ENCODE data around the gene UNC5C.

The UNC5C gene

DNA sequence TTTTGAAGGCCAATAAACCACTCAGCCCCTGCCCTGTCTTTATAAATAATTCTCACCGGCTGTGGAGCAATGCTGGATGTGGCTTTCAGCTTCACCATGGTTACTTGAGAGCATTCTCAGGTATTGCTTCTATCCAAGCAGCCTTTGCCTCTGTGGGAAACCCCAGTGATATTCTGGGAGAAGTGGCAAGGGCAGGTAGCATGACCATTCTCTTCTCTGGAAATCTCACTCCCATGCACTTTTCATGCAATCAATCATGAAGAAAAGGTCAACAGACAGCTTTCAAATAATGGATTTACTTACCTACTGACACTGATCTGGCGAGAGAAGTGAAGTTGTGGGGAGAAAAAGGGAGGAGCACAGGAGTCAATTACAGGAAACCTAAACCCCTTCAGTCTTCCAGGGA is 49.5 kb downstream of the UNC5C start:
- no peak overlapping the region for H3K27ac Mint-ChIP-seq
- H3K9me3 Mint-ChIP-seq: peaks cover 2% of the 10 kb centered on the region
- H3K27me3 Mint-ChIP-seq: no peaks in the 10 kb centered on the region
- ATAC-seq (ENCODE audit: low read depth) (no peak), DNase-seq (ENCODE audit: low spot score in 2 of 2) (no peak)
- no peaks in the 10 kb centered on the region for H3K4me1 Mint-ChIP-seq
- H3K36me3 Mint-ChIP-seq: no peaks in the 10 kb centered on the region
- H3K4me3 Mint-ChIP-seq: no peak overlapping the region

DNA sequence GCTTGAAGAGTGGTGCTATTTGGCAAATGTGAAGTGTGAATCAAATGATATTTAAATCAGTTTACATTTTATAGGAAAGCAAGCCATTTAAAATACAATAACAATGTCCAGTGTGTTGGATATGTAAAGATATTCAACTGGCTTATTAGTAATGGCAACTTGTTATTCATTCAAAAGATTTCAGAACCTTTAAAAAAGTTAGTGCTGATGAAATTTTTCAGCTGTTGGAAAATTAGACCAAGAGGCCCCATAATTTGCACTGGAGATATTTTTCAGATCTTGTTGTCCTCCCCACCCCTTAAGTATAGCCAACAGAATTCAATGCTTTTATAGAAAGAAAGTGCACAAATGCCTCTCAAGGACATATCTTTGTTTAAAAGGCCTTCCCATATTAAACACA is 54.6 kb downstream of the UNC5C start:
- Mint-ChIP-seq H3K27me3 (no peaks in the 10 kb centered on the region), H3K4me1 (no peaks in the 10 kb centered on the region)
- no peak for ATAC-seq (ENCODE audit: low read depth)

DNA sequence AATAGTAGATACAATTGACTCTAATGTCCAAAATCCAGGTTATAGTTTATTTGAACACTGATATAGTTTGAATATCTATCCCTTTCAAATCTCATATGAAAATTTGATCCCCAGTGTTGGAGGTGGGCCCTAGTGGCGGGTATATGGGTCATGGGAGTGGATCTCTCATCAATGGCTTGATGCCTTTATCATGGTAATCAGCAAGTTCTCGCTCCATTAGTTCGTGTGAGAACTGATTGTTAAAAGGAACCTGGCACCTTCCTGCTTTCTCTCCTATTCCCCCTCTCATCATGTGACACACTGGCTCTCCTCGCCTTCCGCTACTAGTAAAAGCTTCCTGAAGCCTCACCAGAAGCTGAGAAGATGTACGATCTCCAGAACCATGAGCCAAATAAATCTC is 70.1 kb downstream of the UNC5C start:
- Mint-ChIP-seq H3K27ac (no peak overlapping the region), H3K4me1 (no peaks in the 10 kb centered on the region), H3K4me3 (no peak overlapping the region), H3K9me3 (peaks cover 4% of the 10 kb centered on the region), H3K27me3 (no peaks in the 10 kb centered on the region), H3K36me3 (no peaks in the 10 kb centered on the region)
- DNase-seq (ENCODE audit: low spot score in 2 of 2): no peak
- ATAC-seq (ENCODE audit: low read depth): no peak

More for the DNA sequence above, 54.6 kb downstream of the UNC5C start:
- DNase-seq (ENCODE audit: low spot score in 2 of 2): no peak
- no peak overlapping the region for H3K27ac Mint-ChIP-seq
- H3K4me3 Mint-ChIP-seq: no peak overlapping the region
- H3K36me3 Mint-ChIP-seq: no peaks in the 10 kb centered on the region
- H3K9me3 Mint-ChIP-seq: peaks cover 3% of the 10 kb centered on the region

DNA sequence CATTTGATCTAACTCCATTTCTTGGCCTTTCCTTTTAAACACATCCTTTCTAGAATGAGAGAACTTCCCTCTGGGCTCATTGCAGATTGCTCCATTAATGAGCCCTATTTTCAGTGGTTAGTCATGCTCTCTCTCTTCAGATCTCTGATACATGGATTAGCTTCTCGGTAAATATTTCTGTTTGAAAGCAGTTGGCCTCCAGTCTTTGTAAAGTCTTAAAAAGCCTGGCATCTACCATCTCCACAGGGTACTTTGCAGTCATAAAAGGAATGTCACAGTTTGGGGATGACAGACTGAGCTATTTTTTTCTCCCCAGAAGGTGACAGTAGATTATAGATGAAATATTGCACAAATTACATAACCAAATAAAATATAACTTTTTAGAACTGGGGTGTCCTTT is 72.7 kb downstream of the UNC5C start:
- H3K9me3 Mint-ChIP-seq: peaks cover 4% of the 10 kb centered on the region
- no peaks in the 10 kb centered on the region for H3K36me3 Mint-ChIP-seq
- H3K4me1 Mint-ChIP-seq: no peaks in the 10 kb centered on the region
- no peaks in the 10 kb centered on the region for H3K27me3 Mint-ChIP-seq
- DNase-seq (ENCODE audit: low spot score in 2 of 2): no peak
- H3K4me3 Mint-ChIP-seq: no peak overlapping the region
- H3K27ac Mint-ChIP-seq: no peak overlapping the region
- ATAC-seq (ENCODE audit: low read depth): no peak

DNA sequence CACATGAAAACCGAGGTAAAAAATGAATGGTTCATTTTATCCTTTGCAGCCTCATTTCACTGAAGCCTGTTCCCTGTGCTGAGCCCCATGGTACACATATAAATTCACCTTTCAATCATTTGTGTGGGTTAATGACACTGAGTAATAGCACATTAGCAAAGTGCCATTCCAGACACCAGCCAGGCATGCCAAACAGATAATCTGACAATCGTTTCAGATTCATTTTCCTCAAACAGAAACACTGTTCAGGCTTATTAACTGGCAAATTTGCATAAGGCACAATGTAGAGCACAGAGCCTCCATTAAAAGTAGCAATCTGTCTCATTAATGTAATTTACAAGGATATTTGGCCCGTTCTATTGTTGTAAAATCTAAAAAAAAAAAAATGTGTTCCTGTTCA is 76.2 kb downstream of the UNC5C start:
- ATAC-seq (ENCODE audit: low read depth): no peak
- H3K27ac Mint-ChIP-seq: no peak overlapping the region
- no peak overlapping the region for H3K4me3 Mint-ChIP-seq
- no peaks in the 10 kb centered on the region for H3K4me1 Mint-ChIP-seq
- no peak for DNase-seq (ENCODE audit: low spot score in 2 of 2)
- no peaks in the 10 kb centered on the region for H3K36me3 Mint-ChIP-seq
- H3K9me3 Mint-ChIP-seq: no peaks in the 10 kb centered on the region
- no peaks in the 10 kb centered on the region for H3K27me3 Mint-ChIP-seq

DNA sequence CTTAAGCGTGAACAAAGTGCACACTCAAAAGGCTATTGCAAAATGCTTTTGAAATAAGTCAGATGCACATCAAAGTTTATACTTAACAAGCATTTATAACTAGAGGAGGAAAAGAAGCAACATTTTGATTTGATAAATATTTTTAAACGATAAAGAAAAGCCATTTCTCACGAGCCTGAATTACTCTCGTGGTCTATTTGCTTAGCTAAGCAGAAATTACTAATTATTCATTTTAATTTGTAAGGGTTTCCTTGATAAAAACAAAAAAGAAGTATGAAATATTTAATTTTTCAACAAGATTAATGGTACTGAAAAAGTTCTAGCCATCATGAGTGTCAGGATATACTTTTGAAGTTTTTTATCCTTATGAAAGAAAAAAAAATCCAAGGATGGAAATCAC is 78.2 kb downstream of the UNC5C start:
- H3K4me3 Mint-ChIP-seq: no peak overlapping the region
- H3K27ac Mint-ChIP-seq: no peak overlapping the region
- no peaks in the 10 kb centered on the region for H3K27me3 Mint-ChIP-seq
- H3K9me3 Mint-ChIP-seq: peaks cover 3% of the 10 kb centered on the region
- no peaks in the 10 kb centered on the region for H3K36me3 Mint-ChIP-seq
- ATAC-seq (ENCODE audit: low read depth) (no peak), DNase-seq (ENCODE audit: low spot score in 2 of 2) (no peak)
- H3K4me1 Mint-ChIP-seq: no peaks in the 10 kb centered on the region

DNA sequence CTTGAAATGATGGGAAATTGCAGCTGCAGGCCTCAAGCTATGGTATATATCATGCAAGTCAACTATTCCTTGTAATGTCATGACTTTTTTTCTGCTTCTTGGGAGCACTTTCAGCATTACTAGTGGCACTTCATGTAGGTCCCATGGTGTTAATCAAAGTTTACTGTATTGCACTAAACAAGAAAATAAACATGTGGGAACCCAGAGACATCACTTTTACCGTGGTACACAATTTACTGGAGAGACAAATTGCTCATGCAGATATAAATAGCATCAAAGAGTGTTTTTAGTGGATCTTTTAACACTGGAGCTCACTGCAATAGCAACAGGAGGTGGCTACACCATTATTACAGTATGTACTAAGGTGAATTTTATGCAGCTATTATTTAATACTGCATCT is 79.2 kb downstream of the UNC5C start:
- H3K27me3 Mint-ChIP-seq: no peaks in the 10 kb centered on the region
- ATAC-seq (ENCODE audit: low read depth) (no peak), DNase-seq (ENCODE audit: low spot score in 2 of 2) (no peak)
- H3K9me3 Mint-ChIP-seq: peaks cover 3% of the 10 kb centered on the region
- no peak overlapping the region for H3K4me3 Mint-ChIP-seq
- H3K27ac Mint-ChIP-seq: no peak overlapping the region
- H3K36me3 Mint-ChIP-seq: no peaks in the 10 kb centered on the region
- H3K4me1 Mint-ChIP-seq: no peaks in the 10 kb centered on the region

DNA sequence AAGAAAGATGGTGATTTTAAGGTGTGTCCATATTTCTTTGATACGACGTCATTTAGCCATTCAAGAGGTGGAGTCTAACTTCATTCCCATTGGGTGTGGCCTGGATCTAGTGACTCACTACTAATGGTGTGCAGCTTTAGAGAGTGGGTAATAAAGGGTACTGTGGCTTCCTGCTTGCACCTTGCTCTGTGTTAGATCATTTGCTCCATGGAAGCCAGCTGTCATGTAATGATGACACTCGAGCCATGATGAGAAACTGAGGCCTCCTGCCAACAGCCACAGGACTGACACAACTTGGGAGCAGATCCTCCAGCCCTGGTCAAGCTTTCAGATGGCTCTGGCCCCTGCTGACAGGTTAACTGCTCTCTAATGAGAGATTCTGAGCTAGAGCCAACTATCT is 82.0 kb downstream of the UNC5C start:
- no peak for DNase-seq (ENCODE audit: low spot score in 2 of 2)
- no peak overlapping the region for H3K27ac Mint-ChIP-seq
- H3K4me3 Mint-ChIP-seq: no peak overlapping the region
- no peaks in the 10 kb centered on the region for H3K36me3 Mint-ChIP-seq
- peaks cover 3% of the 10 kb centered on the region for H3K9me3 Mint-ChIP-seq
- H3K27me3 Mint-ChIP-seq: no peaks in the 10 kb centered on the region
- ATAC-seq (ENCODE audit: low read depth): no peak
- H3K4me1 Mint-ChIP-seq: no peaks in the 10 kb centered on the region

DNA sequence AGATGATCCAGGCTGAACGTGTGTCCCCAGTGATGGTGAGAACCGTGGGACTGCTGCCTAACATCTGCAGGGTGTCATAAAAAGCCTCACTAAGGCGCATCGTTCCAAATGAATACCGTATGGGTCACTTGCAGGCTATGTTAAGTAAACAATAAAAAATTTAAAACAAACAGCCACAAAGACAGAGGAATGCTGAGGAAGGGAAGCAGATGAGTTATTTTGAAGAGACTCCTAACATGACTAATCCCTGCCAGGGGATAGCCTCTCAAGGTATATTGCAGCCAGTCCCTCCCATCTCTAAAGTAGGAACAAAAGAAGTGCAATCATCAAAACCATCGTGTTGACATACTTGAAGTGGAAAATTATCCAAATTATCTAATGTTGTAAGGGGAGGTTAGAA is 83.8 kb downstream of the UNC5C start:
- Mint-ChIP-seq H3K9me3 (peaks cover 5% of the 10 kb centered on the region), H3K27me3 (no peaks in the 10 kb centered on the region), H3K4me3 (no peak overlapping the region), H3K36me3 (no peaks in the 10 kb centered on the region), H3K27ac (no peak overlapping the region), H3K4me1 (no peaks in the 10 kb centered on the region)
- ATAC-seq (ENCODE audit: low read depth) (no peak), DNase-seq (ENCODE audit: low spot score in 2 of 2) (no peak)

DNA sequence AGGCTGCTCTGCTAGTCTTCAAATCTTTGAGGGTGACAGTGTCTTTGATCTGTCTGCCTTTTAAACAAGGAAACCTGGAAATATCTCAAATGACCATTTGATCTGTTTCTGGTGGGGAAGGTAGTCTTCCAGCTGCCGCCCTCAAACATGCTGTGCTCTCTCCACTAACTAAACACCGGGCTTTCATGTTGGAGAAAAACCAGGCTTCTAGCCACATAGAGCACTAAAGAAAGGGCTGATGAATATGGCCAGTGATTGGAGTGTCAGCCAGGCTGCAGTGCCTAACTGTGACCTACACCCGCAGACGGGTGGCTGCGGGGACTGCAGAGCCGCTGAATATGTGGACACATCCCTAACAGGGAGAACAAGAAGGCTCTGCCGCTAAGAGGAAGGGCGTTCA is 85.9 kb downstream of the UNC5C start:
- no peaks in the 10 kb centered on the region for H3K36me3 Mint-ChIP-seq
- H3K27me3 Mint-ChIP-seq: no peaks in the 10 kb centered on the region
- H3K9me3 Mint-ChIP-seq: peaks cover 7% of the 10 kb centered on the region
- DNase-seq (ENCODE audit: low spot score in 2 of 2) (no peak), ATAC-seq (ENCODE audit: low read depth) (no peak)
- H3K27ac Mint-ChIP-seq: no peak overlapping the region
- no peak overlapping the region for H3K4me3 Mint-ChIP-seq
- H3K4me1 Mint-ChIP-seq: no peaks in the 10 kb centered on the region

DNA sequence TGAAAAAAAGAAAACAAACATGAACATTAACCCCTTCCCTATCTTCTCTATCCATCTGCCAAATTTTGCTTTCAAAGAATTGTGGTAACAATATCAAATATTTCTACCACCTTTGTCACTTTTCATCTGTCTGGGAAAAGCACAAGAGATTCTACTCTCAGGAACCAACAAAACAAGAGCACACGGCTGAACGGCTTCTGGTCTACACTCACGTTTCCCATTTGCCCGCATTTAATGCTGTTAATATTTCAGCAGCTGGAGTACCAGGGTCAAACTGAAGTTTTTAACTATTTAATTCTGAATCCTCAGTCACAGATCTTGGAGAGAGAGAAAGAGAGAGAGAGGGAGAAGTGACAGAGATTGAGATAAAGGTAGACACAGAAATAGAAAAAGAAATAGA is 91.4 kb downstream of the UNC5C start:
- no peak overlapping the region for H3K4me3 Mint-ChIP-seq
- H3K9me3 Mint-ChIP-seq: peaks cover 9% of the 10 kb centered on the region
- no peak for DNase-seq (ENCODE audit: low spot score in 2 of 2)
- no peak overlapping the region for H3K27ac Mint-ChIP-seq
- no peak for ATAC-seq (ENCODE audit: low read depth)
- no peaks in the 10 kb centered on the region for H3K36me3 Mint-ChIP-seq
- no peaks in the 10 kb centered on the region for H3K4me1 Mint-ChIP-seq
- H3K27me3 Mint-ChIP-seq: no peaks in the 10 kb centered on the region

DNA sequence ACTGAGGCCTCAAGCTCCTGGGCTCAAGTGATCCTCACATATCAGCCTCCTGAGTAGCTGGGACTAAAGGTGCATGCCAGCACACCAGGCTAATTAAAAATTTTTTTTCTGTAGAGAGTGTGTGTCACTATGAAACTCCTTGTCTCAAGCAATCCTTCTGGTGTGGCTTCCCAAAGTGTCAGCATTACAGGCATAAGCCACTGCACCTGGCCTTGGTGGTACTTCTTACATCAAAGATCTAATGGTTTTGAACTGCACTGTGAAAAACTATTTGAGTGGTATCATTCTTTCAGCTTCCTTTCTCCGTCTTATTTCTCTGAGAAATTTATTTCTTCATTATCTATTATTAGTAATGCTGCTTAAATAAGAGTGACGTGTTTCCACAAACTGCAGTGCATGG is 98.5 kb downstream of the UNC5C start:
- Mint-ChIP-seq H3K4me3 (no peak overlapping the region), H3K4me1 (no peaks in the 10 kb centered on the region), H3K36me3 (no peaks in the 10 kb centered on the region), H3K27ac (no peak overlapping the region), H3K9me3 (peaks cover 4% of the 10 kb centered on the region), H3K27me3 (no peaks in the 10 kb centered on the region)
- no peak for DNase-seq (ENCODE audit: low spot score in 2 of 2)
- ATAC-seq (ENCODE audit: low read depth): no peak

DNA sequence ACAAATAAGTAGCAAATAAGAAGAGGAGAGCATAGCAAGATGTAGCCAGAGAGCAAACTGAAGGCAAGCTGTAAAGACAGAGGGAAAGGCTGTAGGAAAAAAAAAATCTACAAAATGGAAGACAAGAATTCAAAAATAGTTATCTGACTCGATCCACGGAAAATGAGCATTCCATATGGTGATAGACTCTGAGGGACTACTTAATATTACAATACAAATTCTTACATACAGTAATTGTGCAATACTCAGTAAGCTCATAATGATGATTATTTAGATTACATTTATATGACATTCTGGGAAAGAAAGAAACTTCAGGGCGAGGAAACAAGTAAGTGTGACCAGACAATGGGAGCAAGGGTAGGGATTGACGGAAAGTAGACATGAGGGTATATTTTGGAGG is 102.6 kb downstream of the UNC5C start:
- peaks cover 3% of the 10 kb centered on the region for H3K9me3 Mint-ChIP-seq
- no peak overlapping the region for H3K27ac Mint-ChIP-seq
- no peak for ATAC-seq (ENCODE audit: low read depth)
- no peak overlapping the region for H3K4me3 Mint-ChIP-seq
- no peak for DNase-seq (ENCODE audit: low spot score in 2 of 2)
- H3K27me3 Mint-ChIP-seq: no peaks in the 10 kb centered on the region
- H3K36me3 Mint-ChIP-seq: no peaks in the 10 kb centered on the region
- no peaks in the 10 kb centered on the region for H3K4me1 Mint-ChIP-seq

DNA sequence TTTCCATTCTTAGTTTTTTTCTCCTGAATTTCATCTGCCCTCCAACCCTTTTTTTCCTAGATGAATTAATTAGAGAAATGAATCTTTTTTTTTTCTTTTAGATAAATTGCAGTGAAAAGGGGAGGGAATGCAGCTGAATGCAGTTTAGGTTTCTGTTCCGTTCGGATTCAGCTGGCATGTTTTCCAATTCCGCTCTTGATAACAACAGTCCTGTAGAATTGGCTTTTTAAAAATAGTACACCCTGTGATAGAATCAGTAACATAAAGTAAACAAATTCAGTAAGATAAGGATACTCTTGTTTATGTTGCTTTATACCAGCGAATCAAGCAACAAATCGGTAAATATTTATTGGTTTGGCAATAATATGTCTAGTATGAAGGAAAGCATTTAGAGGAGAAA is 103.5 kb downstream of the UNC5C start:
- no peaks in the 10 kb centered on the region for H3K36me3 Mint-ChIP-seq
- H3K9me3 Mint-ChIP-seq: peaks cover 3% of the 10 kb centered on the region
- no peaks in the 10 kb centered on the region for H3K27me3 Mint-ChIP-seq
- no peak for ATAC-seq (ENCODE audit: low read depth)
- no peak overlapping the region for H3K27ac Mint-ChIP-seq
- no peak overlapping the region for H3K4me3 Mint-ChIP-seq
- DNase-seq (ENCODE audit: low spot score in 2 of 2): no peak
- no peaks in the 10 kb centered on the region for H3K4me1 Mint-ChIP-seq

DNA sequence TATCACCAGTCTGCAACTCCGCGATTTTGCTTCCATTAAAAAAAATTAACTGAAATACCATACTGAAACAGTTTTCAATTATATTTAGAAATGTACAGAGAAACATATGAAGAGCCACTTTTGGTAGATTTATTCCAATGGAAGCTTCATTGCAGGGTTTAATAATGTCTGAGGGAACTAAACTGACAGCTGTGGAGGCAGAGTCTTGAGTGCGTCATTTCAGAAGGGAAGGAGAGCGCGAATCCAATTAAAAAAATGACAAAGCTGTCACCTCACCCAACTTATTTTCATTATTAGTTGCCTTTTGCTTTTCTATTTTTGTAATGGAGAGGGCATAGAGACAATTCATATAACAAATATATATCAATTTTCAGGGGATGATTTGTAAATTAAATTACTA is 104.0 kb downstream of the UNC5C start:
- H3K36me3 Mint-ChIP-seq: no peaks in the 10 kb centered on the region
- H3K4me3 Mint-ChIP-seq: no peak overlapping the region
- H3K4me1 Mint-ChIP-seq: no peaks in the 10 kb centered on the region
- DNase-seq (ENCODE audit: low spot score in 2 of 2) (no peak), ATAC-seq (ENCODE audit: low read depth) (no peak)
- no peak overlapping the region for H3K27ac Mint-ChIP-seq
- H3K9me3 Mint-ChIP-seq: peaks cover 3% of the 10 kb centered on the region
- H3K27me3 Mint-ChIP-seq: no peaks in the 10 kb centered on the region

DNA sequence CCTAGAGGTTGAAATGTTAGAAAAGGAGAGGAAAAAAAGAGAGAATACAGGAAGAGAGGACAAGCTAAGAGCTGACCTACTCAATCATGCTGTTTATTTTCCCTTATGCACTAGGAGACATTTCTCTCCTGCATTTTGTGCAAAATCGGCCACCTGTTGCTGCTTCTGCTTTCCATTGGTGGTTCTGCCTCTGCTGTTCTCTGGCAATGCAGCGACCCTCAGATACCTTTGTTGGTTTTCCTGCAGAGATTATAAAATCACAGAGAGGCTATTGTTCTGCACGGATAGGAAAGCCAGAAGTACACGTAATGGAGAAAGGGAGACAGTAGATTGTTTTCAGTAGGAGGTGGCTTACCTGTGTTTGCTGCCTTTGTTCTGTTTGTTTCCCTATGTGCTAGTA is 108.9 kb downstream of the UNC5C start:
- H3K36me3 Mint-ChIP-seq: no peaks in the 10 kb centered on the region
- no peak for ATAC-seq (ENCODE audit: low read depth)
- H3K4me1 Mint-ChIP-seq: no peaks in the 10 kb centered on the region
- DNase-seq (ENCODE audit: low spot score in 2 of 2): no peak
- no peak overlapping the region for H3K27ac Mint-ChIP-seq
- H3K27me3 Mint-ChIP-seq: no peaks in the 10 kb centered on the region
- no peaks in the 10 kb centered on the region for H3K9me3 Mint-ChIP-seq
- H3K4me3 Mint-ChIP-seq: no peak overlapping the region

Data from memory B cell (primary cell).